HepG2 (cell line): Measurements from ENCODE around the gene CAST. TPM values are rescaled to one million over a fixed set of nuclear protein-coding genes. Genes with fewer than 3 reads are reported as not detected.

Source experiments
- ATAC-seq: fragments of 200-7000 bp; cut with Tn5 transposase; 3 replicates; pipeline ENCODE4 v1.9.1; 2020; ENCODE audit warnings: mild to moderate bottlenecking, moderate library complexity
- BruUV-seq: library from RNA; stranded (reverse); fragments of 400-500 nt; replicated peaks from 2 replicates; lab custom pipeline; 2021; lab: Mats Ljungman, UMichigan
- CTCF ChIA-PET: fragments of 300-600 bp; formaldehyde crosslinking; extraction: SDS; loops from one replicate; lab custom pipeline; 2021; ENCODE audit warnings: low total read pairs, inconsistent platforms, low intra/inter-chr PET ratio; lab: Yijun Ruan, JAX
- POLR2A ChIA-PET: fragments of 350-600 bp; sonication (Branson Sonifier 250); formaldehyde crosslinking; loops from one replicate; lab custom pipeline; 2020; ENCODE audit warnings: antibody characterized with exemption, inconsistent platforms; lab: Yijun Ruan, JAX
- DNase-seq: peaks from one replicate; pipeline ENCODE4 v3.0.0-alpha.2; 2015; ENCODE audit warnings: low spot score
- FAIRE-seq: peaks from 3 replicates; lab custom pipeline; 2011; peaks lifted over from hg19 to GRCh38; lab: Jason Lieb, UNC
- H2AFZ ChIP-seq: one replicate; pipeline ENCODE4 v1.6.1; 2011; ENCODE audit warnings: low read length, inconsistent platforms
- H3K27ac ChIP-seq: fragments of 300-600 bp; 3 replicates; pipeline ENCODE4 v1.8.0; 2011; ENCODE audit warnings: mixed run types, mild to moderate bottlenecking, mixed read lengths, low read length, inconsistent platforms; ENCODE audit not compliant: insufficient read depth; ENCODE audit errors: extremely low read length
- H3K27me3 ChIP-seq, 2 experiments: fragments of 200-600 bp in 1 of 2; 2 replicates in 1 of 2; 3 replicates in 1 of 2; pipeline versions ENCODE4 v1.6.0 to v1.8.0; 2011; ENCODE audit warnings: low read length in 2 of 2, mild to moderate bottlenecking in 2 of 2, moderate library complexity in 2 of 2, inconsistent platforms in 1 of 2; ENCODE audit not compliant: insufficient read depth in 2 of 2, control insufficient read depth in 1 of 2
- H3K36me3 ChIP-seq, 2 experiments: fragments of 200-600 bp in 1 of 2; replicated peaks in 1 of 2; 2 replicates in 1 of 2; 3 replicates in 1 of 2; pipeline versions ENCODE4 v1.5.1 to v1.8.0; 2011; ENCODE audit warnings: low read length in 2 of 2, inconsistent platforms in 1 of 2; ENCODE audit not compliant: insufficient read depth in 2 of 2, control insufficient read depth in 1 of 2
- H3K4me1 ChIP-seq: 2 replicates; pipeline ENCODE4 v1.5.1; 2012; ENCODE audit warnings: low read length, inconsistent platforms; ENCODE audit not compliant: insufficient read depth
- H3K4me2 ChIP-seq: 2 replicates; pipeline ENCODE4 v1.6.0; 2011; ENCODE audit warnings: low read depth, low read length, inconsistent platforms
- H3K4me3 ChIP-seq, 3 experiments: fragments of 200-600 bp in 1 of 3; sonication (generic), shearing (Covaris generic) in 1 of 3; replicated peaks in 1 of 3; 2 replicates each; pipeline ENCODE4 v1.5.1; 2011 to 2016; ENCODE audit warnings: low read length in 3 of 3, inconsistent platforms in 2 of 3, low read depth in 2 of 3, mild to moderate bottlenecking in 2 of 3, control low read depth in 1 of 3, mixed read lengths in 1 of 3; ENCODE audit not compliant: insufficient read depth in 1 of 3
- H3K79me2 ChIP-seq: one replicate; pipeline ENCODE4 v1.6.1; 2011; ENCODE audit warnings: low read length, inconsistent platforms; ENCODE audit not compliant: insufficient read depth
- H3K9ac ChIP-seq: 2 replicates; pipeline ENCODE4 v1.6.0; 2011; ENCODE audit warnings: mild to moderate bottlenecking, low read depth, low read length, inconsistent platforms; ENCODE audit not compliant: insufficient read depth
- H3K9me3 ChIP-seq: 2 replicates; pipeline ENCODE4 v1.5.1; 2012; ENCODE audit warnings: mild to moderate bottlenecking, low read length
- H4K20me1 ChIP-seq: 2 replicates; pipeline ENCODE4 v1.6.0; 2011; ENCODE audit warnings: inconsistent platforms, mild to moderate bottlenecking, low read length, moderate library complexity; ENCODE audit not compliant: insufficient read depth
- ESRRA ChIP-seq: sonication (generic); formaldehyde crosslinking; IDR thresholded peaks from 2 replicates; pipeline ENCODE4 v1.5.1; 2020; ENCODE audit warnings: mild to moderate bottlenecking, low read depth, missing genetic modification reagents
- U2AF1 ChIP-seq: fragments of 200-400 bp; formaldehyde crosslinking; optimal IDR thresholded peaks from 2 replicates; pipeline ENCODE3; 2017; ENCODE audit warnings: mild to moderate bottlenecking, low read depth, low read length
- UBTF ChIP-seq: sonication (generic); formaldehyde crosslinking; IDR thresholded peaks from 2 replicates; pipeline ENCODE4 v1.4.0; 2020; ENCODE audit warnings: mild to moderate bottlenecking, missing genetic modification reagents
- WGBS: methylation state at CpG from one replicate; pipeline ENCODE4 v1.1.6; 2017; ENCODE audit warnings: low lambda C conversion rate; 5-methylcytosine and 5-hydroxymethylcytosine counted together
- in situ Hi-C: cut with HindIII; loops from 2 replicates; pipeline ENCODE4 v1.10.0; 2017; ENCODE audit warnings: low pct_unique_long_range_greater_than_20kb; ENCODE audit not compliant: extremely low pct_ligation_motif_present
- intact Hi-C: fragments of 100-400 bp; cut with micrococcal nuclease; formaldehyde crosslinking; loops from one replicate; pipeline ENCODE4 v1.10.0; 2022; ENCODE audit not compliant: unreplicated experiment
- polyA plus RNA-seq, 8 experiments: library from polyadenylated mRNA; depleted of rRNA in 3 of 8; stranded (reverse) in 7 of 8; unstranded in 1 of 8; fragments of >200 nt; fragmentation: Illumina TruSeq in 4 of 8; extraction: Trizol in 4 of 8; gene quantifications; 2 replicates each; pipeline versions ENCODE4 v1.2.1 to v1.2.3, GENCODE V29; 2011 to 2016; ENCODE audit warnings: low read depth in 4 of 8, missing spikeins in 1 of 8, mixed read lengths in 1 of 8; ENCODE audit not compliant: insufficient read depth in 1 of 8
- total RNA-seq, 5 experiments: library from RNA; depleted of rRNA; stranded (reverse); fragments of >200 nt; fragmentation: Illumina TruSeq; extraction: Trizol; gene quantifications; 2 replicates each; pipeline ENCODE4 v1.2.3, GENCODE V29; 2016; ENCODE audit warnings: low read depth in 1 of 5

CAST gene
- total and polyA plus RNA-seq, 2 of the 13 experiments (the other 11 are each of a cell fraction or from before 2014, with no cell fraction given): 42.1 to 67.6 TPM

GRCh38 chr5:96741891-96742309, 79.7 kb downstream of the CAST start (continued):
- TF ChIP-seq UBTF (CRISPR knock-in tag): no peak
- TF ChIP-seq ESRRA (CRISPR knock-in tag): no peak

GRCh38 chr5:96742538-96742937, 80.4 kb downstream of the CAST start:
- DNase-seq (no peak), ATAC-seq (no peak), FAIRE-seq (no peak)
- H2AFZ ChIP-seq: no peak overlapping the region
- ChIA-PET POLR2A (no interaction called here), CTCF (no interaction called here)
- 87% methylated on average over 9 of the region's 9 CpGs for WGBS
- H3K9me3 ChIP-seq: no peaks in the 10 kb centered on the region
- no peak overlapping the region for H3K27ac ChIP-seq
- H3K79me2 ChIP-seq: no peaks in the 10 kb centered on the region
- TF ChIP-seq U2AF1: no peak
- H3K9ac ChIP-seq: no peak overlapping the region
- no TSS peak for BruUV-seq
- H3K27me3 ChIP-seq: no peaks in the 10 kb centered on the region
- no peak overlapping the region for H3K4me2 ChIP-seq
- intact Hi-C loops: no loop called here
- in situ Hi-C loops: no loop called here
- H3K36me3 ChIP-seq: peaks cover 9 to 55% of the 10 kb centered on the region in 2 experiments
- no peaks in the 10 kb centered on the region for H3K4me1 ChIP-seq
- H3K4me3 ChIP-seq: no peak overlapping the region
- no peaks in the 10 kb centered on the region for H4K20me1 ChIP-seq
